Parathyroid adenoma (tissue), 2 donors: ENCODE data around the gene SLC7A1.

Source experiments
- H2AFZ ChIP-seq: fragments of 300-600 bp; sonication (generic); one replicate; pipeline ENCODE4 v1.7.0; 2017; ENCODE audit warnings: antibody characterized with exemption, mild to moderate bottlenecking
- H3K27ac ChIP-seq: fragments of 300-600 bp; sonication (generic); one replicate; pipeline ENCODE4 v1.7.0; 2017
- H3K27me3 ChIP-seq: fragments of 300-600 bp; sonication (generic); one replicate; pipeline ENCODE4 v1.7.0; 2017; ENCODE audit warnings: low read length; ENCODE audit not compliant: control insufficient read depth, insufficient read depth
- H3K36me3 ChIP-seq: fragments of 300-600 bp; sonication (generic); one replicate; pipeline ENCODE4 v1.7.0; 2017; ENCODE audit warnings: low read length; ENCODE audit not compliant: control insufficient read depth, insufficient read depth
- H3K4me1 ChIP-seq: fragments of 300-600 bp; sonication (generic); one replicate; pipeline ENCODE4 v1.7.0; 2017; ENCODE audit warnings: control low read depth
- H3K4me2 ChIP-seq: fragments of 300-600 bp; sonication (generic); one replicate; pipeline ENCODE4 v1.7.0; 2017; ENCODE audit warnings: low read length
- H3K4me3 ChIP-seq: fragments of 300-600 bp; sonication (generic); one replicate; pipeline ENCODE4 v1.7.0; 2017; ENCODE audit warnings: low read depth, low read length
- H3K79me2 ChIP-seq: fragments of 300-600 bp; sonication (generic); one replicate; pipeline ENCODE4 v1.7.0; 2017; ENCODE audit warnings: control low read depth
- H3K9ac ChIP-seq: fragments of 300-600 bp; sonication (generic); one replicate; pipeline ENCODE4 v1.7.0; 2017; ENCODE audit warnings: mild to moderate bottlenecking
- H3K9me3 ChIP-seq: fragments of 300-600 bp; sonication (generic); one replicate; pipeline ENCODE4 v1.7.0; 2017; ENCODE audit warnings: low read length; ENCODE audit not compliant: control insufficient read depth
- CTCF ChIP-seq: fragments of 300-600 bp; sonication (generic); IDR thresholded peaks from one replicate; pipeline ENCODE4 v1.7.0; 2017; ENCODE audit warnings: antibody characterized with exemption, mild to moderate bottlenecking
- donor health status: primary hyperparathyroidism.

SLC7A1 gene

GRCh38 chr13:29519921-29520320 is 75.6 kb downstream of the SLC7A1 start:
- Histone ChIP-seq H3K9me3 (no peaks in the 10 kb centered on the region), H3K4me3 (no peak overlapping the region), H2AFZ (no peak overlapping the region), H3K79me2 (no peaks in the 10 kb centered on the region), H3K27me3 (no peaks in the 10 kb centered on the region), H3K36me3 (no peaks in the 10 kb centered on the region), H3K4me1 (no peaks in the 10 kb centered on the region), H3K27ac (no peak overlapping the region), H3K9ac (no peak overlapping the region), H3K4me2 (no peak overlapping the region)
- TF ChIP-seq CTCF = no peak

- Histone ChIP-seq H3K9me3 (no peaks in the 10 kb centered on the region), H3K4me1 (no peaks in the 10 kb centered on the region), H2AFZ (no peak overlapping the region), H3K79me2 (no peaks in the 10 kb centered on the region), H3K9ac (no peak overlapping the region), H3K4me3 (no peak overlapping the region), H3K4me2 (no peak overlapping the region), H3K36me3 (no peaks in the 10 kb centered on the region), H3K27me3 (no peaks in the 10 kb centered on the region), H3K27ac (no peak overlapping the region)
- no peak for TF ChIP-seq CTCF
Observed at GRCh38 chr13:29516880-29517279, 78.6 kb downstream of the SLC7A1 start.

- Histone ChIP-seq H3K4me1 (no peaks in the 10 kb centered on the region), H3K79me2 (no peaks in the 10 kb centered on the region), H3K27me3 (no peaks in the 10 kb centered on the region), H3K27ac (no peak overlapping the region), H3K36me3 (no peaks in the 10 kb centered on the region), H2AFZ (no peak overlapping the region), H3K9ac (no peak overlapping the region), H3K4me2 (no peak overlapping the region), H3K4me3 (no peak overlapping the region), H3K9me3 (no peaks in the 10 kb centered on the region)
- TF ChIP-seq CTCF = no peak
Observed at GRCh38 chr13:29516012-29516411, 79.5 kb downstream of the SLC7A1 start.

GRCh38 chr13:29515372-29515771 is 80.1 kb downstream of the SLC7A1 start:
- no peak overlapping the region for H3K27ac ChIP-seq
- H3K4me1 ChIP-seq = no peaks in the 10 kb centered on the region
- no peaks in the 10 kb centered on the region for H3K36me3 ChIP-seq
- no peaks in the 10 kb centered on the region for H3K79me2 ChIP-seq
- no peak overlapping the region for H3K4me2 ChIP-seq
- H3K27me3 ChIP-seq = no peaks in the 10 kb centered on the region
- no peak for TF ChIP-seq CTCF
- H3K4me3 ChIP-seq = no peak overlapping the region
- no peak overlapping the region for H2AFZ ChIP-seq
- H3K9ac ChIP-seq = no peak overlapping the region
- H3K9me3 ChIP-seq = no peaks in the 10 kb centered on the region

- Histone ChIP-seq H2AFZ (no peak overlapping the region), H3K9ac (no peak overlapping the region), H3K9me3 (no peaks in the 10 kb centered on the region), H3K79me2 (no peaks in the 10 kb centered on the region), H3K36me3 (no peaks in the 10 kb centered on the region), H3K4me1 (no peaks in the 10 kb centered on the region), H3K4me3 (no peak overlapping the region), H3K27me3 (no peaks in the 10 kb centered on the region), H3K27ac (no peak overlapping the region), H3K4me2 (no peak overlapping the region)
- no peak for TF ChIP-seq CTCF
Observed at GRCh38 chr13:29514720-29515310, 80.7 kb downstream of the SLC7A1 start.
